Measurements from ENCODE around the gene SRPK1.

Gene SRPK1

DNA sequence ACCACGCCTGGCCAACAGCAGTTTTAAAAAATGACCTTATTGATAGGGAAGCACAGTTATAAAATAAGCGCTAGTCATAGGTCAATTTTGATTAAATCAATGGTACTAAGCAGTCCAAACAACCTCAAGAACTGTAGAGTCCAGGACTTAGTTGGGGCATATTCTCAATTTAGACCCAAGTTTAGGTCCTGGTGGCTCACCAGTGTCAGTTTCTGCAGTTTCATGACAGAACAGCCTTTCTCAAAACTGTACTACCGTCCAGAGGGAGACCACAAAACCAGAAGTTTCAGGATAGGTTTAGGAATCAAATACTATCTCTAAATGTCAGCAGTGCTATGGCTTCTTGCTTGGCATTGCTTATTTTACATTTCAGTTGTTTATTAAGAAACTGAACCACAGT lies 76.6 kb downstream of the SRPK1 start:
- H3K4me1 ChIP-seq (ENCODE audit: control insufficient read depth, low read depth, low read length): no peaks in the 10 kb centered on the region
- no peaks in the 10 kb centered on the region for H3K27me3 ChIP-seq (ENCODE audit: control insufficient read depth, insufficient read depth, low read length)
- H3K9me3 ChIP-seq (ENCODE audit: control insufficient read depth, low read depth, low read length): no peaks in the 10 kb centered on the region
- peaks cover 61% of the 10 kb centered on the region for H3K36me3 ChIP-seq (ENCODE audit: control insufficient read depth, low read depth, low read length)
- H3K4me3 ChIP-seq (ENCODE audit: low read length): no peak overlapping the region
- no peak overlapping the region for H3K27ac ChIP-seq (ENCODE audit: low read length)
- no peak overlapping the region for H3K9ac ChIP-seq (ENCODE audit: low read length)

DNA sequence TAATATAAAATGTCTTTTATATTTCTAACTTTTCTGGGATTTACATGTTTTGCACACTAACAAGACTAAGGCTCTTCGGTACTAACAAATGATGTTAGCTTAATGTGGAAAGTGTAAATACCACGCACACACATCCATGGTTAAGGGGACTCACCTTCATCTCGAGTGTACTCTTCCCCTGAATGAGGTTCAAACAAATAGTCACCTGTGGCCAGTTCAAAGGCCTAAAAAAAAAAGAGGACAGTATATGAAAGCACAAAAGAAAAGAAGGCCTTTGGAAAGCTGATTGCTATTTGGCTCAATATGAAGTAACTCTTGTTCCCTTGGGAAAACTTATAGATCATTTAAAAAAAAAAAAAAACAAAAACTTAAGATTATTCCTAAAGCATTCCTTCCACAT lies 78.5 kb downstream of the SRPK1 start:
- H3K4me1 ChIP-seq (ENCODE audit: control insufficient read depth, low read depth, low read length): no peaks in the 10 kb centered on the region
- no peaks in the 10 kb centered on the region for H3K9me3 ChIP-seq (ENCODE audit: control insufficient read depth, low read depth, low read length)
- H3K27ac ChIP-seq (ENCODE audit: low read length): no peak overlapping the region
- no peak overlapping the region for H3K9ac ChIP-seq (ENCODE audit: low read length)
- peaks cover 67% of the 10 kb centered on the region for H3K36me3 ChIP-seq (ENCODE audit: control insufficient read depth, low read depth, low read length)
- no peak overlapping the region for H3K4me3 ChIP-seq (ENCODE audit: low read length)
- no peaks in the 10 kb centered on the region for H3K27me3 ChIP-seq (ENCODE audit: control insufficient read depth, insufficient read depth, low read length)

DNA sequence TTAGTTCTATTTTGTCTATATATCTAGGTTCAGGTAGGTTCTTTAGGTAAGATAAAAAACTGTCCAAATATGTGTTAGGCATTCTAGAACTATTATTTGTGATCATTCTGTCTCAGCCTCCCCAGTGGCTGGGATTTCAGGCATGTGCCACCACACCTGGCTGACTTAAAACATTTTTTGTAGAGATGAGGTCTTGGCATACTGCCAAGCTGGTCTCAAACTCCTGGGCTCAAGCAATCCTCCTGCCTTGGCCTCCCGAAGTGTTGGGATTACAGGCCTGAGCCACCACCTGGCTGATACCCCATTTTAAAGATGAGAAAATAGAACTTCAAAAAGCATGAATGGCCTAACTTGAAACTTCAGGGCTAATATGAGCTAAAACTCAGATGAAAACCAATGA lies 81.9 kb downstream of the SRPK1 start:
- peaks cover 69% of the 10 kb centered on the region for H3K36me3 ChIP-seq (ENCODE audit: control insufficient read depth, low read depth, low read length)

DNA sequence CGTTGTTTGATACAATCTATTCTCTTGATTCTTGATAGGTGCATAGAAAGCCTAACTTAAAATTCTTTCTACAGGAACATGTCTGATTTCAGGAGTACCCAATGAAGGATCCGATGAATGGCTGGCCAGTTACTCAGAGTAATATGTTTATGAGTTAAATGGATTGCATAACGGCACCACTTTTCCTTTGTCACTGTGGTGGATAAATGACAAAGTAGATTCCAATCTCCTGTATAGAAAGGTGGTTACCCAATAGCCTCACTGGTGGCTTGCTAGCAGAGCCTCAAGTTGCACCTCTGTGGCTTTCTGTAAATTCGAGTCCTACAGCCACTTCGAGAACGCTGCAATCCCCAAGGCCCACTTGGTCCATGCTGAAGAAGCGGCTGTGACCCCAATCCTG lies 87.4 kb downstream of the SRPK1 start:
- Histone ChIP-seq H3K9me3 (ENCODE audit: control insufficient read depth, low read depth, low read length) (no peaks in the 10 kb centered on the region), H3K4me3 (ENCODE audit: low read length) (no peak overlapping the region), H3K36me3 (ENCODE audit: control insufficient read depth, low read depth, low read length) (peaks cover 45% of the 10 kb centered on the region), H3K27me3 (ENCODE audit: control insufficient read depth, insufficient read depth, low read length) (no peaks in the 10 kb centered on the region), H3K9ac (ENCODE audit: low read length) (no peak overlapping the region), H3K4me1 (ENCODE audit: control insufficient read depth, low read depth, low read length) (no peaks in the 10 kb centered on the region), H3K27ac (ENCODE audit: low read length) (no peak overlapping the region)

More for the DNA sequence above, 81.9 kb downstream of the SRPK1 start:
- Histone ChIP-seq H3K9ac (ENCODE audit: low read length) (no peak overlapping the region), H3K27me3 (ENCODE audit: control insufficient read depth, insufficient read depth, low read length) (no peaks in the 10 kb centered on the region), H3K27ac (ENCODE audit: low read length) (no peak overlapping the region), H3K9me3 (ENCODE audit: control insufficient read depth, low read depth, low read length) (no peaks in the 10 kb centered on the region), H3K4me1 (ENCODE audit: control insufficient read depth, low read depth, low read length) (no peaks in the 10 kb centered on the region), H3K4me3 (ENCODE audit: low read length) (no peak overlapping the region)

DNA sequence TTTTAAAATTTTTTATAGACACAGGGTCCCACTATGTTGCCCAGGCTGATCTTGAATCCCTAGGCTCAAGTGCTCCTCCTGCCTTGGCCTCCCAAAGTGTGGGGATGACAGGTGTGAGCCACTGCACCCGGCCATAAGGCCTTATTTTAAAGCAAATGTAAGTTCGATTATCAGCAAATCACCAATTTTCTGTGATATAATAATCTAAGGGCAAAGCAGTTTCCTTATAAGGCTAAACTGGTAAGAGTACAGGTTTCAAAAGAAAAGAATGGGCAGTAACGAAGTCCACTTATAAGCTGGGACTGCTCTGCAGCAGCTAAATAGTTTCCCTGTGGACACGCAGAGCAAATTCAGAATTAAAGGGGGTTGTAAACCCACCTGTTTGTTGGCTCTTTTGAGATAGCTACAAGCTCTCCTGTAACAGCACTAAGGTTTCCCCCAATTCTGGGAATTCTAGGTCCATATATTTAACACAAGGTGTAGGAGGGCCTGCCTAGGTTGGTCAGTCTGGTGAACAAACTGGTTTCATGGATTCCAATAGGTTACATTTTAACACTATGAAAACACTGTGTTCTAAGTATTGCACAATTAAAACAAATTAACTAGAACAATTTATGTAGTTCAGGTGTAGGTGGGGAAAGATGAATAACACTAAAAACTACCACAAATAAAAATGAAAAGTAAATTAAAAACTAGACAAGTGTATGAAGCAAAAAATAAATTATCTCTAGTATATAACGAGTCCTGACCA lies 89.5 kb downstream of the SRPK1 start:
- Histone ChIP-seq H3K4me3 (ENCODE audit: low read length) (no peak overlapping the region), H3K36me3 (ENCODE audit: control insufficient read depth, low read depth, low read length) (peaks cover 31% of the 10 kb centered on the region), H3K9ac (ENCODE audit: low read length) (no peak overlapping the region)

DNA sequence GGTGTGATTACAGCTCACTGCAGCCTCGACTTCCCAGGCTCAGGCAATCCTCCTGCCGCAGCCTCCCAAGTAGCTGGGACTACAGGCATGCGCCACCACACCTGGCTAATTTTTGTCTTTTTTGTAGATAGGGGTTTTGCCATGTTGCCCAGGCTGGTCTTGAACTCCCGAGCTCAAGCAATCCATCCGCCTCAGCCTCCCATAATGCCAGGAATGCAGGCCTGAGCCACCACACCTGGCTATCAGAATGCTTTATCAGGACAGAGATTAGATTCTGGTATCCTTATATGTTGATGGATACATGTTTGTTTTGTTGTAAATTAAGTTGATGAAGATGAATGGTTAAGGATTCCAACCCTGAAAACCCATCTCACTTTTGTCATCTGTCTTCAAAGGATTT lies 91.6 kb downstream of the SRPK1 start:
- peaks cover 14% of the 10 kb centered on the region for H3K36me3 ChIP-seq (ENCODE audit: control insufficient read depth, low read depth, low read length)
- no peaks in the 10 kb centered on the region for H3K4me1 ChIP-seq (ENCODE audit: control insufficient read depth, low read depth, low read length)
- no peak overlapping the region for H3K9ac ChIP-seq (ENCODE audit: low read length)
- H3K9me3 ChIP-seq (ENCODE audit: control insufficient read depth, low read depth, low read length): no peaks in the 10 kb centered on the region
- H3K27me3 ChIP-seq (ENCODE audit: control insufficient read depth, insufficient read depth, low read length): no peaks in the 10 kb centered on the region
- no peak overlapping the region for H3K27ac ChIP-seq (ENCODE audit: low read length)
- no peak overlapping the region for H3K4me3 ChIP-seq (ENCODE audit: low read length)

More for the DNA sequence above, 89.5 kb downstream of the SRPK1 start:
- no peaks in the 10 kb centered on the region for H3K27me3 ChIP-seq (ENCODE audit: control insufficient read depth, insufficient read depth, low read length)
- no peaks in the 10 kb centered on the region for H3K9me3 ChIP-seq (ENCODE audit: control insufficient read depth, low read depth, low read length)
- H3K4me1 ChIP-seq (ENCODE audit: control insufficient read depth, low read depth, low read length): no peaks in the 10 kb centered on the region
- H3K27ac ChIP-seq (ENCODE audit: low read length): no peak overlapping the region

DNA sequence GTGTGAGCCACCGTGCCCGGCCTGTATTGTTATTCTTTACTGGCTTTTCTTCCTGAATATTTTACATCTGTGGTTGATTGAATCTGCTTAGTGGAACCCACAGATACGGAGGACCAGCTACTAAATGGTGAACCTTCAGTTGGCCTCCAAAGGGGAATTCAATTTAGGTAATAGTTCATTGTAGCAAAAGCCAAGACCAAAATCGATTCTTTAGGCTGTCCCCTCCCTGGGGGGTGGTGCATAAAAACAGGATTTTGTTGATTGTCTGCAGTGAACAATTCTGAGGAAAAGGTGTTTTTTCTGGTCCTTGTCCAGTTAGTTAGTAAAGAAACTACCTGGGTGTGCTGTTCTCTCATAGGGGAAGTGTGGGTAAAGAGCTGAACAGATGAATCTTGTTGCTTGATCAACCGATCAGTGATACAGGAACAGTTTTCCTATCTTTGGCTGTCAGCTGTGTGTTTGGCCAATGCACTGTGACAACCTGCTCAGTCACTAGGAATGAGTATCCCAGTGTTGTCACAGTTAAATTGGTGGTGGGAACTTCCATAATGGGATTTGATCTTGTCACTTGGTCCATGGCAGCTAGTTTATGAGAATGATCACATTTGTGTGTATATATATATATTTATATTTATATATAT lies 96.2 kb downstream of the SRPK1 start:
- Histone ChIP-seq H3K27ac (ENCODE audit: low read length) (no peak overlapping the region), H3K4me3 (ENCODE audit: low read length) (no peak overlapping the region), H3K4me1 (ENCODE audit: control insufficient read depth, low read depth, low read length) (no peaks in the 10 kb centered on the region), H3K9me3 (ENCODE audit: control insufficient read depth, low read depth, low read length) (no peaks in the 10 kb centered on the region), H3K27me3 (ENCODE audit: control insufficient read depth, insufficient read depth, low read length) (no peaks in the 10 kb centered on the region), H3K36me3 (ENCODE audit: control insufficient read depth, low read depth, low read length) (no peaks in the 10 kb centered on the region), H3K9ac (ENCODE audit: low read length) (no peak overlapping the region)

DNA sequence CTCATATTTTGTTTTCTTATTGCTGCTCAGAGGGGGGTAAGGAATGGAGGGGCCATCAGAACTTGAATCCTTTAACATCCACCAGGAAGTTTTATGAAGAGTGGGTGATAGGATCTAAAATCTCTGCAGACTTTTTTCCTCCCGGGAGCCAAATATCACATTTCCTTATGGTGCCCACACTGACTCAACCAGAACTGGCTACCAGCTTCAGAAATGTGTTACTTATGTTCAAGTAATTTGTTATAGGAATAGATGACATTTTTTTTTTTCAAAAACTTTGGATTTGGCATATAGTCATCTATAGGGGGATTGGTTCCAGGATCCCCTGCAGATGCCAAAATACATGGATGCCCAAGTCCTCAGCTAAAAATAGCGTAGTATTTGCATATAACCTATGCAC lies 97.3 kb downstream of the SRPK1 start:
- Histone ChIP-seq H3K9me3 (ENCODE audit: control insufficient read depth, low read depth, low read length) (no peaks in the 10 kb centered on the region), H3K36me3 (ENCODE audit: control insufficient read depth, low read depth, low read length) (no peaks in the 10 kb centered on the region), H3K27ac (ENCODE audit: low read length) (no peak overlapping the region), H3K9ac (ENCODE audit: low read length) (no peak overlapping the region), H3K4me3 (ENCODE audit: low read length) (no peak overlapping the region), H3K27me3 (ENCODE audit: control insufficient read depth, insufficient read depth, low read length) (no peaks in the 10 kb centered on the region), H3K4me1 (ENCODE audit: control insufficient read depth, low read depth, low read length) (no peaks in the 10 kb centered on the region)

DNA sequence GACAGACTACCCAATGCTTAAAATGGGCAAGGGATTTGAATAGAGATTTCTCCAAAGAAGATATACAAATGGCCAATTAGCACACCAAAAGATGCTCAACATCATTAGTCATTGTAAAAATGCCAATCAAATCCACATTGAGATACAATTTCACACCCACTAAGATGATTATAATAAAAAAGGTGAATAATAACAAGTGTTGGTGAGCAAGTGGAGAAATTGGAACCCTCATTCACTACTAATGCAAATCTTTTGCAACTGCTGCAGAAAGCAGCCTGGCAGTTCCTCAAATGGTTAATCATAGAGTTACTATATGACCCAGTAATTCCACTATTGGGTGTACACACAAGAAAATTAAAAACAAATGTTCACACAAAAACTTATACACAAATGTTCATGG lies 103.4 kb downstream of the SRPK1 start:
- H3K9ac ChIP-seq (ENCODE audit: low read length): no peak overlapping the region
- H3K9me3 ChIP-seq (ENCODE audit: control insufficient read depth, low read depth, low read length): peaks cover 6% of the 10 kb centered on the region
- no peaks in the 10 kb centered on the region for H3K36me3 ChIP-seq (ENCODE audit: control insufficient read depth, low read depth, low read length)
- no peaks in the 10 kb centered on the region for H3K27me3 ChIP-seq (ENCODE audit: control insufficient read depth, insufficient read depth, low read length)
- no peaks in the 10 kb centered on the region for H3K4me1 ChIP-seq (ENCODE audit: control insufficient read depth, low read depth, low read length)
- no peak overlapping the region for H3K27ac ChIP-seq (ENCODE audit: low read length)
- no peak overlapping the region for H3K4me3 ChIP-seq (ENCODE audit: low read length)

DNA sequence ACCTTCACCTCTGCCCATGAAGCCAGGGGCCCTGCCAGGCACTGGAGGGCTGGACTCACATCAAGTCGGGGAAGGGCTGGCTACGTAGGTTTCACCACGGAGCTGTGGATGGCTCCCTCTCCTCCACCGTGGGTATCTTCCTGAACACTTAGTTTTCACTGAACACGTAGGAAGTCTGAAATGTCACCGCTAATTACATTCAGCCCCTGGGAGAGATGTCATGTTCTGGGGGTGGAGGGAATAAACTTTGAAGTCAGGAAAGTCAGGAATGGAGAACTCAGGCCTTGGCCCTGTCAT lies 109.3 kb downstream of the SRPK1 start:
- no peaks in the 10 kb centered on the region for H3K9me3 ChIP-seq (ENCODE audit: control insufficient read depth, low read depth, low read length)
- no peak overlapping the region for H3K9ac ChIP-seq (ENCODE audit: low read length)
- no peaks in the 10 kb centered on the region for H3K27me3 ChIP-seq (ENCODE audit: control insufficient read depth, insufficient read depth, low read length)
- H3K36me3 ChIP-seq (ENCODE audit: control insufficient read depth, low read depth, low read length): no peaks in the 10 kb centered on the region
- H3K4me3 ChIP-seq (ENCODE audit: low read length): no peak overlapping the region
- H3K27ac ChIP-seq (ENCODE audit: low read length): no peak overlapping the region
- H3K4me1 ChIP-seq (ENCODE audit: control insufficient read depth, low read depth, low read length): no peaks in the 10 kb centered on the region

DNA sequence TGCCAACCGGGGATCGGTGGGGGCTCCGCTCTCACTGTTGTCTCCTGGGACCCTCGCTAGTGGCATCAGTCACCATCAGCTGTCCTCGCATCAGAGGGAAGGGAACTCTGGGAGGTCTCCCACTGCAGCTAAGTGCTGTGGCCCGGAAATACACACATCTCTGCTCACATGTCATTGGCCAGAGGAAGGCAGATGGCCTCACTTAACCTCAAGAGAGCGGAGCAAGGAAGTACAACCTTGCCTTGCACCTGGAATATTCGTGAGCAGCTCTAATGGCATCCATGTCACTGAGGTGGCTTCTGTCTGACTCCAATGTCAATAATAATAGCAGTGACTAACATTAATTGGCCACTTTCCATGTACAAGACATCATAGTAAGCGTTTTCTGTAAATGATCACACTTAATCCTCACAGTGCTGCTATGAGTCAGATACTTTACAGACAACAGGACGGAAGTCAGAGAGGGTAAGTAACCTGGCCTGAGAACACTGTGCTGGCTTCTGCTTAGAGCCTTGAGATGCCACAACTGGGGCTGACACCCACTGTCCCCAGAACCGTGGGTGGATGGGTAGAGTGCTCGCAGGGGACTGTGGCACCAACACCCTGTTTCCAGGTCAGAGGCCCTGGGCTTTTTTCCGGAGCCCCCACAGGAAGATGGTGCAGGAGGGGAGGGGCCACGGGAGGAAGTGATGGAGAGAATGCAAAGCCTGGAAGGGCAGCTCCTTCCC lies 109.8 kb downstream of the SRPK1 start:
- Histone ChIP-seq H3K4me1 (ENCODE audit: control insufficient read depth, low read depth, low read length) (no peaks in the 10 kb centered on the region), H3K9ac (ENCODE audit: low read length) (no peak overlapping the region), H3K4me3 (ENCODE audit: low read length) (no peak overlapping the region)

DNA sequence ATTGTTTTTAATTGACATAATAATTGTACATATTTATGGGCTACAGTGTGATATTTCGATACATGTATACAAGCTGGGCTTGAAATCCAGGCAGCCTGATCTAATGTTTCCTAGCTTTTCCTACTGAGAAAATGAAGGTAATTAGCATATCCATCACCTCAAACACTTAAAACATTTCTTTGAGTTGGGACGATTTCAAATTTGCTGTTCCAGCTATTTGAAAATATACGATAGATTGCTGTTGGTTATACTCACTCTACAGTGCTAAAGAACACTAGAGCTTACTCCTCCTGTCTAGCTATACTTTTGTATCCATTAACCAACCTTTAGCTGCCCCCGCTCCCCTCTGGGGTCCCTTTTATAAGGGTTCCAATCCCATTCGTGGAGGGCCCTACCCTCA lies 111.1 kb downstream of the SRPK1 start:
- H3K36me3 ChIP-seq (ENCODE audit: control insufficient read depth, low read depth, low read length): no peaks in the 10 kb centered on the region
- no peak overlapping the region for H3K27ac ChIP-seq (ENCODE audit: low read length)
- no peak overlapping the region for H3K4me3 ChIP-seq (ENCODE audit: low read length)
- H3K4me1 ChIP-seq (ENCODE audit: control insufficient read depth, low read depth, low read length): no peaks in the 10 kb centered on the region
- no peak overlapping the region for H3K9ac ChIP-seq (ENCODE audit: low read length)
- no peaks in the 10 kb centered on the region for H3K27me3 ChIP-seq (ENCODE audit: control insufficient read depth, insufficient read depth, low read length)
- H3K9me3 ChIP-seq (ENCODE audit: control insufficient read depth, low read depth, low read length): no peaks in the 10 kb centered on the region

More for the DNA sequence above, 109.8 kb downstream of the SRPK1 start:
- Histone ChIP-seq H3K36me3 (ENCODE audit: control insufficient read depth, low read depth, low read length) (no peaks in the 10 kb centered on the region), H3K9me3 (ENCODE audit: control insufficient read depth, low read depth, low read length) (no peaks in the 10 kb centered on the region), H3K27ac (ENCODE audit: low read length) (no peak overlapping the region), H3K27me3 (ENCODE audit: control insufficient read depth, insufficient read depth, low read length) (no peaks in the 10 kb centered on the region)

Data from iPS-18a (cell line).